PC-9 (cell line): ENCODE results near the gene PSRC1.

Source experiments
- EZH2 ChIP-seq: fragments of 200-600 bp; sonication (generic); IDR thresholded peaks from 2 replicates; pipeline ENCODE4 v1.8.0; 2017; ENCODE audit warnings: antibody characterized with exemption, low read depth
- TF ChIP-seq, protein P1 (sequence below): fragments of 200-600 bp; sonication (generic); conservative IDR thresholded peaks from 2 replicates; pipeline ENCODE4 v1.6.1; 2017; ENCODE audit warnings: mixed run types, antibody characterized with exemption, mild to moderate bottlenecking, moderate library complexity

DNA sequence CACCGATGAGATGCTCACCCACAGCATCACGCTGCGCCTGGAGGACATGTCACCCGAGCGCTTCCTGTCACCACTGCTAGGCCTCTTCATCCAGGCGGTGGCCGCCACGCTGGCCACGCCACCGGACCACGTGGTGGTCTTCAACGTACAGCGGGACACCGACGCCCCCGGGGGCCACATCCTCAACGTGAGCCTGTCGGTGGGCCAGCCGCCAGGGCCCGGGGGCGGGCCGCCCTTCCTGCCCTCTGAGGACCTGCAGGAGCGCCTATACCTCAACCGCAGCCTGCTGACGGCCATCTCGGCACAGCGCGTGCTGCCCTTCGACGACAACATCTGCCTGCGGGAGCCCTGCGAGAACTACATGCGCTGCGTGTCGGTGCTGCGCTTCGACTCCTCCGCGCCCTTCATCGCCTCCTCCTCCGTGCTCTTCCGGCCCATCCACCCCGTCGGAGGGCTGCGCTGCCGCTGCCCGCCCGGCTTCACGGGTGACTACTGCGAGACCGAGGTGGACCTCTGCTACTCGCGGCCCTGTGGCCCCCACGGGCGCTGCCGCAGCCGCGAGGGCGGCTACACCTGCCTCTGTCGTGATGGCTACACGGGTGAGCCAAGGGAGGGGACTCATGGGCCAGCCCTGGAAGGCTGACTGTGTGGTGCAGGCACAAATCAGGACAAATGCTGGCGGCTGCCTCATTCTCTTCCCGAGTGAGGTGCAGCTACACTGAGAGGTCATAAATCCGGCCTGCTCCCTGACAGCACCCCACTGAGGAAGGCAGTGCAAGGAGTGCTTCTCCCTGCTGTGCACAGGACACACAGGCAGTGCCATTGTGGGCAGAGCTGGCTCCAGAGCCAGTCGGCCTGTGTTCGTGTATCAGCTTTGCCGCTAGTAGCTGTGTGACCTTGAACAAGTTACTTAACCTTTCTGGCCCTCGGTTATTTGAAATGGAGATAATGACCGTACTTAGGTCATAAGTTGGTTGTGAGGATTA lies 24.2 kb downstream of the PSRC1 start:
- TF ChIP-seq EZH2: no peak
- TF ChIP-seq, protein P1, sequence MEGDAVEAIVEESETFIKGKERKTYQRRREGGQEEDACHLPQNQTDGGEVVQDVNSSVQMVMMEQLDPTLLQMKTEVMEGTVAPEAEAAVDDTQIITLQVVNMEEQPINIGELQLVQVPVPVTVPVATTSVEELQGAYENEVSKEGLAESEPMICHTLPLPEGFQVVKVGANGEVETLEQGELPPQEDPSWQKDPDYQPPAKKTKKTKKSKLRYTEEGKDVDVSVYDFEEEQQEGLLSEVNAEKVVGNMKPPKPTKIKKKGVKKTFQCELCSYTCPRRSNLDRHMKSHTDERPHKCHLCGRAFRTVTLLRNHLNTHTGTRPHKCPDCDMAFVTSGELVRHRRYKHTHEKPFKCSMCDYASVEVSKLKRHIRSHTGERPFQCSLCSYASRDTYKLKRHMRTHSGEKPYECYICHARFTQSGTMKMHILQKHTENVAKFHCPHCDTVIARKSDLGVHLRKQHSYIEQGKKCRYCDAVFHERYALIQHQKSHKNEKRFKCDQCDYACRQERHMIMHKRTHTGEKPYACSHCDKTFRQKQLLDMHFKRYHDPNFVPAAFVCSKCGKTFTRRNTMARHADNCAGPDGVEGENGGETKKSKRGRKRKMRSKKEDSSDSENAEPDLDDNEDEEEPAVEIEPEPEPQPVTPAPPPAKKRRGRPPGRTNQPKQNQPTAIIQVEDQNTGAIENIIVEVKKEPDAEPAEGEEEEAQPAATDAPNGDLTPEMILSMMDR: no peak
